K562 (cell line): ENCODE data around the gene CACNA2D4. TPM values are rescaled to one million over a fixed set of nuclear protein-coding genes. Genes with fewer than 3 reads are reported as not detected.

ENCODE experiments used
- ATAC-seq: fragments of 200-7000 bp; cut with Tn5 transposase; 3 replicates; pipeline ENCODE4 v1.9.1; 2020; ENCODE audit warnings: moderate library complexity
- BruUV-seq: library from RNA; stranded (reverse); fragments of 400-500 nt; replicated peaks from 2 replicates; lab custom pipeline; 2021; lab: Mats Ljungman, UMichigan
- CTCF ChIA-PET: fragments of 300-600 bp; formaldehyde crosslinking; extraction: SDS; loops from one replicate; lab custom pipeline; 2021; ENCODE audit warnings: low intra/inter-chr PET ratio; lab: Yijun Ruan, JAX
- POLR2A ChIA-PET: fragments of 300-600, 350-650 bp; sonication (Branson Sonifier 250); formaldehyde crosslinking; extraction: SDS; loops from one replicate; lab custom pipeline; 2021; ENCODE audit warnings: antibody characterized with exemption, inconsistent platforms; lab: Yijun Ruan, JAX
- DNase-seq, 4 experiments: peaks; one replicate each; pipeline versions ENCODE4 v3.0.0 to v3.0.0-alpha.2; 2011 to 2018; ENCODE audit warnings: low spot score in 3 of 4, mixed read lengths in 3 of 4; ENCODE audit errors: extremely low read depth in 1 of 4
- FAIRE-seq: peaks from 2 replicates; lab custom pipeline; 2011; peaks lifted over from hg19 to GRCh38; lab: Jason Lieb, UNC
- H2AFZ ChIP-seq: 2 replicates; pipeline ENCODE4 v1.6.0; 2011; ENCODE audit warnings: low read depth, low read length, control low read depth, inconsistent platforms
- H3K27ac ChIP-seq: fragments of 200-600 bp; 3 replicates; pipeline ENCODE4 v1.8.0; 2011; ENCODE audit warnings: low read depth, mild to moderate bottlenecking, control low read depth, inconsistent platforms, low read length, moderate library complexity, mixed read lengths; ENCODE audit errors: extremely low read depth
- H3K27me3 ChIP-seq, 2 experiments: fragments of 300-600 bp in 1 of 2; 2 replicates in 1 of 2; 3 replicates in 1 of 2; pipeline versions ENCODE4 v1.6.0 to v1.8.0; 2011; ENCODE audit warnings: inconsistent platforms in 2 of 2, low read length in 2 of 2, mild to moderate bottlenecking in 1 of 2, mixed read lengths in 1 of 2, moderate library complexity in 1 of 2; ENCODE audit not compliant: control insufficient read depth in 2 of 2, insufficient read depth in 2 of 2
- H3K36me3 ChIP-seq: fragments of 300-600 bp; 3 replicates; pipeline ENCODE4 v1.8.0; 2011; ENCODE audit warnings: mild to moderate bottlenecking, low read length, inconsistent platforms; ENCODE audit not compliant: control insufficient read depth, insufficient read depth
- H3K4me1 ChIP-seq, 2 experiments: fragments of 200-600 bp in 1 of 2; replicated peaks in 1 of 2; 2 replicates in 1 of 2; 3 replicates in 1 of 2; pipeline versions ENCODE4 v1.5.1 to v1.8.0; 2011; ENCODE audit warnings: inconsistent platforms in 2 of 2, low read length in 2 of 2, mild to moderate bottlenecking in 1 of 2, mixed read lengths in 1 of 2, moderate library complexity in 1 of 2; ENCODE audit not compliant: control insufficient read depth in 2 of 2, insufficient read depth in 2 of 2
- H3K4me2 ChIP-seq: 2 replicates; pipeline ENCODE4 v1.6.1; 2011; ENCODE audit warnings: low read length, control low read depth, inconsistent platforms, mixed read lengths; ENCODE audit not compliant: insufficient read depth
- H3K4me3 ChIP-seq: fragments of 200-600 bp; sonication (generic), shearing (Covaris generic); 2 replicates; pipeline ENCODE4 v1.5.1; 2016; ENCODE audit warnings: control low read depth, inconsistent platforms
- H3K79me2 ChIP-seq: fragments of 200-600 bp; 3 replicates; pipeline ENCODE4 v1.8.0; 2011; ENCODE audit warnings: low read length, inconsistent platforms; ENCODE audit not compliant: control insufficient read depth, insufficient read depth
- H3K9ac ChIP-seq, 2 experiments: 2 replicates each; pipeline versions ENCODE4 v1.6.0 to v1.6.1; 2011; ENCODE audit warnings: low read depth in 2 of 2, low read length in 2 of 2, control low read depth in 1 of 2, inconsistent platforms in 1 of 2, mild to moderate bottlenecking in 1 of 2, mixed read lengths in 1 of 2; ENCODE audit not compliant: insufficient read depth in 1 of 2
- H3K9me1 ChIP-seq: one replicate; pipeline ENCODE4 v1.6.0; 2011; ENCODE audit warnings: inconsistent platforms, mild to moderate bottlenecking, low read length, moderate library complexity; ENCODE audit not compliant: control insufficient read depth, insufficient read depth
- H3K9me3 ChIP-seq: replicated peaks from 2 replicates; pipeline ENCODE4 v1.5.1; 2011; ENCODE audit warnings: low read depth, low read length, inconsistent platforms; ENCODE audit not compliant: control insufficient read depth, insufficient read depth
- H4K20me1 ChIP-seq: replicated peaks from 2 replicates; pipeline ENCODE4 v1.6.1; 2011; ENCODE audit warnings: low read length, inconsistent platforms, mixed read lengths; ENCODE audit not compliant: control insufficient read depth, insufficient read depth
- KLF10 ChIP-seq: fragments of 250-450 bp; sonication (Bioruptor Pico); IDR thresholded peaks from 2 replicates; pipeline ENCODE4 v1.6.1; 2021; ENCODE audit warnings: matching md5 sums
- NFE2 ChIP-seq: IDR thresholded peaks from 2 replicates; pipeline ENCODE4 v1.6.1; 2014; ENCODE audit warnings: antibody characterized with exemption, low read depth
- SIN3B ChIP-seq: fragments of 450-650 bp; IDR thresholded peaks from 2 replicates; pipeline ENCODE4 v1.6.1; 2017; ENCODE audit warnings: low read depth, mild to moderate bottlenecking, moderate library complexity
- STAT5B ChIP-seq: fragments of 250-450 bp; sonication (Bioruptor Pico); IDR thresholded peaks from 2 replicates; pipeline ENCODE4 v1.8.0; 2021; ENCODE audit warnings: mild to moderate bottlenecking, inconsistent platforms
- ZNF134 ChIP-seq: fragments of 250-450 bp; sonication (Bioruptor Pico); conservative IDR thresholded peaks from 2 replicates; pipeline ENCODE4 v1.4.0; 2020
- ZNF274 ChIP-seq: IDR thresholded peaks from 2 replicates; pipeline ENCODE4 v1.6.1; 2011; ENCODE audit warnings: low read depth, mild to moderate bottlenecking, low read length, moderate library complexity, borderline replicate concordance
- WGBS: fragments of 100-300 bp; shearing (Covaris generic); methylation state at CpG from one replicate; pipeline ENCODE4 v1.1.6; 2016; ENCODE audit warnings: low coverage, mixed read lengths; ENCODE audit not compliant: insufficient coverage; ENCODE audit errors: missing lambda C conversion rate; 5-methylcytosine and 5-hydroxymethylcytosine counted together
- in situ Hi-C: fragments of 300-500 bp; cut with MboI; formaldehyde crosslinking; loops from 4 replicates; pipeline ENCODE4 v1.15.0; 2018; ENCODE audit warnings: inconsistent platforms, mixed read lengths
- intact Hi-C: fragments of 100-400 bp; cut with micrococcal nuclease; formaldehyde crosslinking; loops from 2 replicates; pipeline ENCODE4 v1.14.2; 2022
- polyA plus RNA-seq, 8 experiments: library from polyadenylated mRNA; depleted of rRNA in 4 of 8; stranded (reverse) in 5 of 8; unstranded in 3 of 8; fragments of >200 nt; fragmentation: Nextera tagmentation in 2 of 8; fragmentation: Illumina TruSeq in 1 of 8; extraction: Ambion mirVana in 2 of 8; extraction: Trizol in 1 of 8; gene quantifications; 2 replicates each; pipeline versions ENCODE4 v1.2.1 to v1.2.3, GENCODE V29; 2011 to 2014; ENCODE audit warnings: inconsistent platforms in 1 of 8, missing spikeins in 1 of 8
- total RNA-seq, 7 experiments: library from RNA; depleted of rRNA in 6 of 7; stranded (reverse); fragments of >200 nt in 6 of 7; fragmentation: Illumina TruSeq in 2 of 7; extraction: Trizol in 2 of 7; gene quantifications; 2 replicates each; pipeline versions ENCODE4 v1.2.1 to v1.2.3, GENCODE V29; 2011 to 2021; ENCODE audit warnings: low replicate concordance in 1 of 7
- TF ChIP-seq, protein P1 (sequence below): fragments of 250-450 bp; sonication (Bioruptor Pico); IDR thresholded peaks from 2 replicates; pipeline ENCODE4 v1.8.0; 2021; ENCODE audit warnings: moderate library complexity, mild to moderate bottlenecking, inconsistent platforms
- TF ChIP-seq, protein P2 (sequence below), 3 experiments: fragments of 200-800 bp in 1 of 3; fragments of 250-450 bp in 1 of 3; fragments of 450-650 bp in 1 of 3; sonication (Bioruptor Pico) in 1 of 3; sonication (Bioruptor generic) in 1 of 3; formaldehyde crosslinking in 1 of 3; IDR thresholded peaks; 2 replicates each; pipeline versions ENCODE4 v1.6.1 to v1.8.0; 2016 to 2022; ENCODE audit warnings: mild to moderate bottlenecking in 2 of 3, missing genetic modification characterization in 2 of 3, missing compliant biosample characterization in 1 of 3, moderate library complexity in 1 of 3
- TF ChIP-seq, protein P3 (sequence below): sonication (generic); formaldehyde crosslinking; IDR thresholded peaks from 2 replicates; pipeline ENCODE4 v1.5.0; 2020; ENCODE audit warnings: missing genetic modification reagents

CACNA2D4 gene
- total and polyA plus RNA-seq, 9 of the 15 experiments (the other 6 are each of a cell fraction or from before 2014, with no cell fraction given): 0.04 to 0.69 (median 0.40) TPM; not detected in 3

DNA sequence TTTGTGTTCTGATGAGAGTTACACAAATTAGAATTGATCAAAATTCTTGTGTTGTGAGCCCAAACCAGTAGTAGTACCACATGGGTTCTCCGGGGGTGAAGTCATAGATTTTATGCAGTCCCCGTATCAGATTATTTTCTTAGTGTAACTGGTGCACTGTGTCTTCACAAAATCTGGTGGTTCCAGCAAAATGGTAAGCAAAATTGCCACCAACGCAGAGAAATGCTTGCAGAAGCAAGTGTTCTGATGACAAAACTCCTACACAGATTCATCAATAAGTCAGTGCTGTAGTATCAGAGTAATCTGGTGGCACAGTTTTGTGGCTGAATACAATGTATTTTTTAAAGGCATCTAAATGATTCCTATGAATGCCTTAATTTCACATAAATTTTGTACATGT is 1.3 kb upstream of the CACNA2D4 start:
- Histone ChIP-seq H3K4me3 (no peak overlapping the region), H3K4me2 (no peak overlapping the region), H3K36me3 (no peaks in the 10 kb centered on the region), H3K9ac (no peak overlapping the region), H3K4me1 (peaks cover 36 to 50% of the 10 kb centered on the region in 2 experiments), H3K79me2 (no peaks in the 10 kb centered on the region), H3K9me3 (no peaks in the 10 kb centered on the region), H3K9me1 (no peaks in the 10 kb centered on the region), H3K27ac (no peak overlapping the region), H3K27me3 (peaks cover 2 to 6% of the 10 kb centered on the region in 2 experiments; a peak in 1 of 5 replicates), H4K20me1 (no peaks in the 10 kb centered on the region), H2AFZ (no peak overlapping the region)
- FAIRE-seq: no peak
- ChIA-PET POLR2A (no interaction called here), CTCF (no interaction called here)
- in situ Hi-C loops: no loop called here
- 62% methylated on average over 3 of the region's 3 CpGs for WGBS
- TF ChIP-seq, protein P1, sequence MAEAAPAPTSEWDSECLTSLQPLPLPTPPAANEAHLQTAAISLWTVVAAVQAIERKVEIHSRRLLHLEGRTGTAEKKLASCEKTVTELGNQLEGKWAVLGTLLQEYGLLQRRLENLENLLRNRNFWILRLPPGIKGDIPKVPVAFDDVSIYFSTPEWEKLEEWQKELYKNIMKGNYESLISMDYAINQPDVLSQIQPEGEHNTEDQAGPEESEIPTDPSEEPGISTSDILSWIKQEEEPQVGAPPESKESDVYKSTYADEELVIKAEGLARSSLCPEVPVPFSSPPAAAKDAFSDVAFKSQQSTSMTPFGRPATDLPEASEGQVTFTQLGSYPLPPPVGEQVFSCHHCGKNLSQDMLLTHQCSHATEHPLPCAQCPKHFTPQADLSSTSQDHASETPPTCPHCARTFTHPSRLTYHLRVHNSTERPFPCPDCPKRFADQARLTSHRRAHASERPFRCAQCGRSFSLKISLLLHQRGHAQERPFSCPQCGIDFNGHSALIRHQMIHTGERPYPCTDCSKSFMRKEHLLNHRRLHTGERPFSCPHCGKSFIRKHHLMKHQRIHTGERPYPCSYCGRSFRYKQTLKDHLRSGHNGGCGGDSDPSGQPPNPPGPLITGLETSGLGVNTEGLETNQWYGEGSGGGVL (CRISPR knock-in tag): no peak
- TF ChIP-seq, protein P2, sequence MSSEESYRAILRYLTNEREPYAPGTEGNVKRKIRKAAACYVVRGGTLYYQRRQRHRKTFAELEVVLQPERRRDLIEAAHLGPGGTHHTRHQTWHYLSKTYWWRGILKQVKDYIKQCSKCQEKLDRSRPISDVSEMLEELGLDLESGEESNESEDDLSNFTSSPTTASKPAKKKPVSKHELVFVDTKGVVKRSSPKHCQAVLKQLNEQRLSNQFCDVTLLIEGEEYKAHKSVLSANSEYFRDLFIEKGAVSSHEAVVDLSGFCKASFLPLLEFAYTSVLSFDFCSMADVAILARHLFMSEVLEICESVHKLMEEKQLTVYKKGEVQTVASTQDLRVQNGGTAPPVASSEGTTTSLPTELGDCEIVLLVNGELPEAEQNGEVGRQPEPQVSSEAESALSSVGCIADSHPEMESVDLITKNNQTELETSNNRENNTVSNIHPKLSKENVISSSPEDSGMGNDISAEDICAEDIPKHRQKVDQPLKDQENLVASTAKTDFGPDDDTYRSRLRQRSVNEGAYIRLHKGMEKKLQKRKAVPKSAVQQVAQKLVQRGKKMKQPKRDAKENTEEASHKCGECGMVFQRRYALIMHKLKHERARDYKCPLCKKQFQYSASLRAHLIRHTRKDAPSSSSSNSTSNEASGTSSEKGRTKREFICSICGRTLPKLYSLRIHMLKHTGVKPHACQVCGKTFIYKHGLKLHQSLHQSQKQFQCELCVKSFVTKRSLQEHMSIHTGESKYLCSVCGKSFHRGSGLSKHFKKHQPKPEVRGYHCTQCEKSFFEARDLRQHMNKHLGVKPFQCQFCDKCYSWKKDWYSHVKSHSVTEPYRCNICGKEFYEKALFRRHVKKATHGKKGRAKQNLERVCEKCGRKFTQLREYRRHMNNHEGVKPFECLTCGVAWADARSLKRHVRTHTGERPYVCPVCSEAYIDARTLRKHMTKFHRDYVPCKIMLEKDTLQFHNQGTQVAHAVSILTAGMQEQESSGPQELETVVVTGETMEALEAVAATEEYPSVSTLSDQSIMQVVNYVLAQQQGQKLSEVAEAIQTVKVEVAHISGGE (CRISPR knock-in tag; IDR thresholded peaks at IDR 0.05): no peak
- TF ChIP-seq ZNF134 (no peak), STAT5B (CRISPR knock-in tag) (no peak), NFE2 (no peak), ZNF274 (no peak), SIN3B (no peak), KLF10 (CRISPR knock-in tag) (no peak)
- TF ChIP-seq, protein P3, sequence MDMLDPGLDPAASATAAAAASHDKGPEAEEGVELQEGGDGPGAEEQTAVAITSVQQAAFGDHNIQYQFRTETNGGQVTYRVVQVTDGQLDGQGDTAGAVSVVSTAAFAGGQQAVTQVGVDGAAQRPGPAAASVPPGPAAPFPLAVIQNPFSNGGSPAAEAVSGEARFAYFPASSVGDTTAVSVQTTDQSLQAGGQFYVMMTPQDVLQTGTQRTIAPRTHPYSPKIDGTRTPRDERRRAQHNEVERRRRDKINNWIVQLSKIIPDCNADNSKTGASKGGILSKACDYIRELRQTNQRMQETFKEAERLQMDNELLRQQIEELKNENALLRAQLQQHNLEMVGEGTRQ (CRISPR knock-in tag): no peak
- no TSS peak for BruUV-seq
- intact Hi-C loops: loop anchor here (10.0 kb wide), 1 partner anchor 105 kb away; no protein-coding TSS in a partner anchor
- DNase-seq: peak in 1 of 4 experiments; percentile 1
- no peak for ATAC-seq
